ENCODE measurements around the gene TOMT.

The TOMT gene

DNA sequence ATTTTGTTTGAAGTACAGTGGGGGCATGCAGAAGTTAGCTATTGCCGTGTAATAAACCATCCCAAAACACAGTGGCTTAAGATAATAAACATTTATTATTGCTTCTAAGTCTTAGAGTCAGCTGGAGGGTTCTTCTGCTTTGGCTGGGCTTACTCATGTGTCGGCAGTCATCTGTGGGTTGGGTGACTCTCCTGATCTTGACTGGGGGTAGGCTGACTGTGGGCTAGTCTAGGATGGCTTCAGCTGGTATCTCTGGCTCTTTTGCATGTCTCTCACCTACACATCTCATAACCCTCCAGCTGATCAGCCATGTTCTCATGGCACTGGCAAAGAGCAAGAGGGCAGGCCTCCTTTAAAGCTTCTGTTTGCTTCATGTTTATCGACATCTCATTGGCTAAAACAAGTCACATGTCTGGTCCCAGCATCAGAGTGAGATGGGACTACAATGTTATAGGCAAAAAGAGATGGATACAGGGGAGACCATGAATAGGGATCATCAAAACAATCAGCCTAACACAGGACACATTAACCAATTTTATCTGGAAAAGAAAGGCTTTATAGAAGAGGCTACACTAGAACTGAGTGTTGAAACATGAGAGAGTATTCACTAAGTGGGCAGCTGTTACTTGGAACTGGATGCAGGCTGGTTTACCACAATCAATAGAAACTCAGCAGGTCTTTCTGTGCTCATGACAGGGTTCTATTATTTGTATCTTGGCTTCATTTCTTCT lies 19.9 kb upstream of the TOMT start:
- in situ Hi-C loops (cut with HindIII; ENCODE audit: low sequenced_read_pairs): no loop called here

- in situ Hi-C loops (cut with HindIII; ENCODE audit: low sequenced_read_pairs): no loop called here
Observed at GRCh38 chr11:72088076-72088808, 17.5 kb upstream of the TOMT start.

- in situ Hi-C loops (cut with HindIII; ENCODE audit: low sequenced_read_pairs): no loop called here
Observed at GRCh38 chr11:72091292-72091691, 14.4 kb upstream of the TOMT start.

- in situ Hi-C loops (cut with HindIII; ENCODE audit: low sequenced_read_pairs): no loop called here
Observed at GRCh38 chr11:72098741-72099140, 7.0 kb upstream of the TOMT start.

GRCh38 chr11:72100009-72100408 lies 5.7 kb upstream of the TOMT start:
- in situ Hi-C loops (cut with HindIII; ENCODE audit: low sequenced_read_pairs): no loop called here

GRCh38 chr11:72100462-72100861 lies 5.3 kb upstream of the TOMT start:
- in situ Hi-C loops (cut with HindIII; ENCODE audit: low sequenced_read_pairs): no loop called here

DNA sequence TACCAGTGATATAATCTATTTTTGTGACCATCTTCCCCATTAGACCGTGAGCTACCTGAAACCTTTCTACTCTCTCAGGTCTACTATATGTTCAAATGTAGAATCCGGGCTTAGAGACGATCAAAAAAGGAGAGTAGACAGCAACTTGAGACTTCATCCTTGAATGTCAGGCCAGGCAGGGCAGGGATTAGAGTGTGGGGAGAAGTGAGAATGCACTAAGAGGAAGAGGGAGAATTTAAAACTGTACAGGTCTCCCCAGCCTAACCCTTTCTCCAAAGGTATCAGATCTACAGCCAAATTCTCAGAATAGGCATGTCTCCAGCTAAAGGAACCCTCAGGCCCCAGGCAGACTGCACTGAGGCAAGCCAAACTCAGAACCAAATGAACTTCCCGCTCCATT lies 3.6 kb upstream of the TOMT start:
- in situ Hi-C loops (cut with HindIII; ENCODE audit: low sequenced_read_pairs): no loop called here

DNA sequence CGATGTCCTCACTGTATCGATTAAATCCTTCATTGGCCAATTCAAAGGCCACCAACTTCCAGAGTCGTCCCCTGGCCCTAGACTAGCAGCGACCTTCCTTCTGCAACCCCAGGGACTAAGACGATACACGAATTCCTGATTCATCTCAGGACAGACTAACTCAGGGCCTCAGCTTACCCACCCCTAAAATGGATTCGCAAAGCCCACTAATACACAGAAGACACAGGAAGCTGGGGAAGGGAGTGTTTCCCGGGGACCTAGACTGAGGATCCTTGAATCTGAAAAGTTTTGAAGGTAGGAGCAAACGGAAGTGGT lies 3.1 kb upstream of the TOMT start:
- in situ Hi-C loops (cut with HindIII; ENCODE audit: low sequenced_read_pairs): no loop called here

GRCh38 chr11:72102946-72103753 lies 2.6 kb upstream of the TOMT start, which contains the start of gene LAMTOR1:
Gene LAMTOR1, minus strand, starts transcription at chr11:72103297. Its CDS starts 73 bp downstream, at chr11:72103224.
- in situ Hi-C loops (cut with HindIII; ENCODE audit: low sequenced_read_pairs): no loop called here

GRCh38 chr11:72103754-72104167 lies 2.0 kb upstream of the TOMT start:
- in situ Hi-C loops (cut with HindIII; ENCODE audit: low sequenced_read_pairs): no loop called here

DNA sequence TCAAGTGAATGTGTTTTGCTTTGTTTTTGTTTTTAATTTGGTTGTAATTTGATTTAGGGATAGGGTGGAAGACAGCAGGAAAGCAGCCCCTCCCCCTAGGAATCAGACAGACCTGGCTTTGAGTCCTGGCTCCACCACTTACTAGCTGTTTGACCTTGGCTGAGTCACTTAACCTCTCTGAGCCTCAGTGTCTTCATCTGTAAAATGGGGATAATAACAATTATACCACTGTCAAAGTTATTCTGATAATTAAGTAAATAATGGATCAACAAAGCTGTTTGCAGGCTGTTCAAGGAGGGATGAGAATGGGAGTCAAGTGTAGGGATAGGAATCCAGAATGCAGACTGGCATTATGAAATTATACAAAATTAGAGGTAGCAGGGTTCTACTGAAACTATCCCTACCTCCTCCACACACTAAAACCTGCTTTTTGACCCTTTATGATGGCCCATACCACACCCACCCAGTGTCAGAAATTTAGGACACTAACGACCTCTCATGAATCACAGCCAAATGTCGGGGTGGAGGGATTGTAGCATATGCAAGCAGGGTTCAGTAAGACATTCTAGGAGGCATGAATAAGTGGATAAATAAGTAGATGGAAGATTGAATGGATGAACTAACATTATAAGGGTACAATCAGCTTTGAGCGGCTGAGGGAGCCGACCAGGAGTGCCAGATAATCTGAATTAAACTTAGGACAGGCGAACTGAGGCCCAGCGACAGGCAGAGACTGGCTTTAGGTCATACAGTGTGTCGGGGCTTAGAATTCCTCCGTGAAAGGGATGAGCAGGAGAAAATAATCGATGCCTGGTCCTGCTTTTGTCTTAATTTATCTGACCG lies 5.8 kb downstream of the TOMT start:
- in situ Hi-C loops (cut with HindIII; ENCODE audit: low sequenced_read_pairs): no loop called here

DNA sequence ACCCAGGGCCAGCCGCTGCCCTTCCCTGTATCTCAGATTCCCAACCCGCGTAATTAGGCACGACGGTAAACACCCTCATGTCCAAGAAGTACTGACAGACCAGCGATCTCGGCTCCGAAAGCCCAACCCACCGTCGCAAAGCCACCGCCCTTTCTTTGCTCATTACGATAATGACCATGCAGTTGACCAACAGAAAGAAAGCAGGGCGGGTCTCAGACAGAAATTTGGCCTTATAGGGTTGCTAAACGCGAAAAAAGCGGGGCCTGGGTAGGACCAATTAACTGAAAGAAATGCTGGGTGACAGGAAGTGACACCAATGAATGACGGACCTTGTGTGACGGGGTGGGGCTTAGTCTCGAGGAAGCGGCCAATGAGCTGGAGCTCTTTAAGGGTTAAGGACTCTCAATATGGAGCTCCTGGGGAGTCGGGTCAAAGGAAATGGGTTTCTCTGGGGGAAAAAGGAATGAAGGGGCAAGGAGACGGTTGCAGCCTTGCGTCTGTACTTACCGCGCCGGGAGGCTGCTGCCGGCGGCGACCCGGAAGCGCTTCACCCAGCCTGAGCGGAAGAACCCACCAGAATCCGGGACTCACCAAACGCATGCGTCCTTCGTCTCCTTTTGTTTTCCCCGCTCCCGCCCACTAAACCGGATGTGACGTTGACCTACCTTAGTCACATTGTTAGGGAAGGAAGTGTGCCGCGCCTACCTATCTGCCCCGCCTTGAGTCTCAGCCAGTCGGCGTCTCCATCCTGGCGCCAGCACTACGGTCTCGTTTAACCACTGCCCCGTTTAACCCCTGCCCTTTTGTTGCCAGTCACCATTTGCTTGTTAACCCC lies 6.6 kb downstream of the TOMT start, which contains the start of gene ANAPC15:
Gene ANAPC15, minus strand, starts transcription at position 553 of the 835 bp plus-strand sequence. CDS start 1,419 bp downstream, outside the sequence.
- in situ Hi-C loops (cut with HindIII; ENCODE audit: low sequenced_read_pairs): no loop called here

DNA sequence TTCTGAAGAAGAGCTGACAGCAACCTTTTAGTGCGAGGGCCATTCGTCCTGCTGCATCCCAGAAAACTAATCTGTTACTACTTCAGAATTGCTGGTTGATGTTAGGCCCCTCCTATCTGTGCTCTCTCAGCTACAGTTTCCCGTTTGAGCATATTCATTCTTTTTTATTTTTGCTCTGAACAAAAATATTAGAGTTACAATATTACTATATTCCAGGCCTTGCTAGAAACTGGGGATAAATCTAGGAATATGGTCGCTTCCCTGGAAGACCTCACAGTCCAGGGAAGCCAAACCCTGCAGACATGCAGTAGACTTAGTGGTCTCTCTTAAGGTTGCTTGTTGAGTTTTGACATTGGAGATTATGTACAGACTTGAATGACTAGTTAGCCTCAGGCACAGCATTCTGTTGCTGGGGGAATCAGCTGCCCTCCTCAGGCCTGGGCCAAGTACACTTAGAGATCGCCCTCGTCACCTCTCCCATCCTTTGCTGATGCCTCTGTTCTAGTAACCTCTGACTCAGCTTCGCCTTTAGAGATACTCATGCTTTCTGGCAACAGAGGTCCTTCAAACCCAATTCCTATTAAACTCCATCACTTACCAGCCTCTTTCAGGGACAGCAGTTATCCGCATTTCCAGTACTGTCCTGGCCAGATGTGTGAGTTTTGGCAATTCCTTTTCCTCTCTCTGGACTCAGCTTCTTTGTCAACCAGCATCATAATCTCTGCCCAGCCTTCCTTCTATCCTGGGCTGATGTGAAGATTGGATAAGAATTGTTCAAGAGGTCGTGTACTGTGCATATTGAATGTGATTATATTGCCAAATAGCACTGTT lies 7.5 kb downstream of the TOMT start:
- in situ Hi-C loops (cut with HindIII; ENCODE audit: low sequenced_read_pairs): no loop called here

DNA sequence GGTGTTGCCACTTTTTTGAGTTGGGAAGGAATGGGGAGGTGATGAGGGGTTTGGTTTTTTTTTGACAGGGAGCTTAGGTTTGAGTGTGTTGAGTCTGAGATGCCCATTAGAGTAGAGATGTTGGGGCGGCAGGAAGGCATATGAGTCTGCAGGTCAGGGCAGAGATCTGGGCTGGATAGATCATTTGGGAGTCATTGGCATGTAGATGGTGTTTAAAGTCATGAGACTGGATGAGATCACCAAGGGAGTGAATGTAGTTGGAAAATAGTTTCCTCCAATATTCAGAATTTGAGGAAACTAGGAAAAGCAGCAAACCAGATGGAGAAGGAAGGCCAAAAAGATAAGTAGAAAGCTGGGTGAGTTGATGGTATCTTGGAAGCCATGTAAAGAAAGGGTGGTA lies 8.8 kb downstream of the TOMT start:
- in situ Hi-C loops (cut with HindIII; ENCODE audit: low sequenced_read_pairs): no loop called here

- in situ Hi-C loops (cut with HindIII; ENCODE audit: low sequenced_read_pairs): no loop called here
Observed at GRCh38 chr11:72116019-72116755, 10.5 kb downstream of the TOMT start.

- in situ Hi-C loops (cut with HindIII; ENCODE audit: low sequenced_read_pairs): no loop called here
Observed at GRCh38 chr11:72119198-72119597, 13.5 kb downstream of the TOMT start.

DNA sequence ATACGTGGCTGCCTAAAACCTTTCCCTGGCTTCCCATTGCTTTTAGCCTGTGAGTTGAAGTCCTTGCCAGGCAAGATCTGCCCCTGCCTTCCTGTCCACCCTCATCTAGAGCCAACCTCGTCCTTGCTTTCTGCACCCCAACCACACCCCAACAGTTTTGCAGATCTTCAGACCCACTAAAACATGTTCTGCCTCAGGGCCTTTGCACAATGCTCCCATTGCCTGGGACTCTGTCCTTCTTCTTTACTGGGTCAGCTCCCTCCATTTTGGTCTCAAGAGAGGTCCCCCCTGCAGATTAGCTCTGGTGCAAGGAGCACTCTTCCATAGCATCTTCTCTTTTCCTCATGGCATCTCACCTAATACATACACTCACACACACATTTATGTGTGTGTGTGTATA lies 15.2 kb downstream of the TOMT start:
- in situ Hi-C loops (cut with HindIII; ENCODE audit: low sequenced_read_pairs): no loop called here

DNA sequence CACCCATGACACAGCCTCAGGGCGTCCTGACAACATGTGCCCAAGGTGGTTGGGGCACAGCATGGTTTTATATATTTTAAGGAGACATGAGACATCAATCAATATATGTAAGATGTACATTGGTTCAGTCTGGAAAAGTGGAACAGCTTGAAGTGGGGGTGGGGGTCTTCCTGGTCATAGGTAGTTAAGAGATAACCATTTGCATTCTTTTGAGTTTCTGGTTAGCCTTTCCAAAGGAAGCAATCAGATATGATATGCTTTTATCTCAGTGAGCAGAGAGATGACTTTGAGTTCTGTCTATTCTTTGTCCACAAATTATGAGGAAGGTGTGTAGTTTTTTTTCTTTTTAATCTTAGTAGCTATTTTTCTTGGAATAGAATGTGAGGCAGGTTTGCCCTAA lies 16.9 kb downstream of the TOMT start:
- in situ Hi-C loops (cut with HindIII; ENCODE audit: low sequenced_read_pairs): no loop called here

Data from DLD1 (cell line).